ENCODE data around the gene NSG1.
A peak's percentile ranks its signal among the peaks of the same experiment; 100 is the strongest.
"Not testable (repeated sequence)": the region's sequence is repeated elsewhere in the genome, so short reads cannot be mapped to it uniquely, and the experiment has no call there.

Gene NSG1

GRCh38 chr4:4456816-4457578 is 70.1 kb downstream of the NSG1 start:
- Mint-ChIP-seq H3K9me3 (no peaks in the 10 kb centered on the region), H3K36me3 (peaks cover 15% of the 10 kb centered on the region), H3K4me3 (no peak overlapping the region), H3K27ac (no peak overlapping the region), H3K4me1 (peaks cover 4% of the 10 kb centered on the region), H3K27me3 (no peaks in the 10 kb centered on the region)

GRCh38 chr4:4457803-4458553 is 71.1 kb downstream of the NSG1 start:
- Mint-ChIP-seq H3K9me3 (no peaks in the 10 kb centered on the region), H3K4me1 (peaks cover 14% of the 10 kb centered on the region), H3K36me3 (peaks cover 11% of the 10 kb centered on the region), H3K27me3 (no peaks in the 10 kb centered on the region), H3K27ac (no peak overlapping the region), H3K4me3 (no peak overlapping the region)

DNA sequence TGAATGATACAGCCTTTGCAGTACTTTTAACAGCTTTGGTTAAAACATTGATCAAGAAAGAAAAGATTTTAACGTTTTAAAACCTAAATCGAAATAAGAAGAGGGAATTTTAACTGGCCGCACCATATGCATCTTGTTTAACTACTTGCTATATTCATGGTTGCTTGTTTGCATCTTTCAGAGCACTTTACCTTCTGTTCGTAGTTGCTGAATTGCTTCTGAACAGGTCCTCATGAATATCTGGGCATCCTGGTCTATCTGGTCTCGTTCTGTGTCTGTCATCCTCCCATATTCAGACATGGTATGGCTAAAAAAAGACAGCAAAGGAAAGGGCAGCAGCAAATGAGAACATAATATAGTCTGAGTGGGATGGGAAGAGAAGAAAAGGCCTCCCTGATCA is 72.3 kb downstream of the NSG1 start:
- Mint-ChIP-seq H3K9me3 (no peaks in the 10 kb centered on the region), H3K27ac (peak overlapping the region; percentile 63), H3K4me3 (no peak overlapping the region), H3K4me1 (peaks cover 15% of the 10 kb centered on the region), H3K36me3 (peaks cover 7% of the 10 kb centered on the region), H3K27me3 (no peaks in the 10 kb centered on the region)

GRCh38 chr4:4460759-4461158 is 73.9 kb downstream of the NSG1 start:
- H3K4me1 Mint-ChIP-seq = peaks cover 24% of the 10 kb centered on the region
- no peak overlapping the region for H3K4me3 Mint-ChIP-seq
- peaks cover 10% of the 10 kb centered on the region for H3K36me3 Mint-ChIP-seq
- no peak overlapping the region for H3K27ac Mint-ChIP-seq
- no peaks in the 10 kb centered on the region for H3K9me3 Mint-ChIP-seq
- no peaks in the 10 kb centered on the region for H3K27me3 Mint-ChIP-seq

- Mint-ChIP-seq H3K4me3 (no peak overlapping the region), H3K27ac (no peak overlapping the region), H3K36me3 (peaks cover 14% of the 10 kb centered on the region)
These were observed 74.3 kb downstream of the NSG1 start for GRCh38 chr4:4461178-4461577.

GRCh38 chr4:4461850-4462249 is 74.9 kb downstream of the NSG1 start:
- Mint-ChIP-seq H3K4me3 (no peak overlapping the region), H3K36me3 (peaks cover 20% of the 10 kb centered on the region), H3K27ac (peak overlapping the region; percentile 14), H3K27me3 (no peaks in the 10 kb centered on the region), H3K4me1 (peaks cover 24% of the 10 kb centered on the region), H3K9me3 (no peaks in the 10 kb centered on the region)

More at GRCh38 chr4:4461178-4461577, 74.3 kb downstream of the NSG1 start:
- Mint-ChIP-seq H3K27me3 (no peaks in the 10 kb centered on the region), H3K9me3 (no peaks in the 10 kb centered on the region), H3K4me1 (peaks cover 24% of the 10 kb centered on the region)

GRCh38 chr4:4462970-4463369 is 76.1 kb downstream of the NSG1 start:
- peaks cover 29% of the 10 kb centered on the region for H3K36me3 Mint-ChIP-seq

GRCh38 chr4:4465238-4465637 is 78.3 kb downstream of the NSG1 start:
- not testable (repeated sequence) for H3K27ac Mint-ChIP-seq, H3K27me3 Mint-ChIP-seq, H3K9me3 Mint-ChIP-seq, H3K4me3 Mint-ChIP-seq
- peaks cover 34% of the 10 kb centered on the region for H3K36me3 Mint-ChIP-seq
- H3K4me1 Mint-ChIP-seq = peaks cover 24% of the 10 kb centered on the region

More at GRCh38 chr4:4462970-4463369, 76.1 kb downstream of the NSG1 start:
- Mint-ChIP-seq H3K27ac (peak overlapping the region; percentile 23), H3K4me3 (no peak overlapping the region), H3K9me3 (no peaks in the 10 kb centered on the region), H3K27me3 (no peaks in the 10 kb centered on the region), H3K4me1 (peaks cover 24% of the 10 kb centered on the region)
